Lower leg skin (tissue), 4 donors: ENCODE results near the gene RAB10. TPM values are rescaled to one million over a fixed set of nuclear protein-coding genes. Genes with fewer than 3 reads are reported as not detected.

Experiments used
- DNase-seq, 2 donors: peaks; one replicate each; pipeline ENCODE4 v3.0.0-alpha.2; 2019; ENCODE audit warnings: low spot score in 2 of 2
- H3K4me3 ChIP-seq: fragments of 200-600 bp; sonication (generic); 2 replicates; pipeline ENCODE4 v1.5.1; 2017; ENCODE audit warnings: mild to moderate bottlenecking, low read depth; ENCODE audit not compliant: poor library complexity, severe bottlenecking
- CTCF ChIP-seq, 3 donors: fragments of 450-650 bp; IDR thresholded peaks; one replicate each; pipeline ENCODE4 v1.5.1; 2016; ENCODE audit warnings: antibody characterized with exemption in 3 of 3, mild to moderate bottlenecking in 3 of 3, moderate library complexity in 2 of 3
- POLR2A ChIP-seq, 2 donors: fragments of 450-650 bp; IDR thresholded peaks; one replicate each; pipeline ENCODE4 v1.6.1; 2016 to 2017; ENCODE audit warnings: antibody characterized with exemption in 2 of 2, mild to moderate bottlenecking in 1 of 2, moderate library complexity in 1 of 2
- WGBS, 2 donors: methylation state at CpG; one replicate each; pipeline ENCODE4 v1.1.5; 2018; 5-methylcytosine and 5-hydroxymethylcytosine counted together
- intact Hi-C: fragments of 100-400 bp; cut with DNase I; formaldehyde crosslinking; loops from one replicate; pipeline ENCODE4 v1.15.0; 2023; ENCODE audit warnings: low total_unique reads
- total RNA-seq, 4 donors: library from RNA; depleted of rRNA; stranded (reverse); fragments of >200 nt; gene quantifications; one replicate each; pipeline ENCODE4 v1.1.0, GENCODE V29; 2016

Gene RAB10
- total RNA-seq, 4 donors from 2014 or later = 125 to 228 (median 184) TPM

GRCh38 chr2:26048791-26049190 lies 14.9 kb downstream of the RAB10 start:
- intact Hi-C loops = no loop called here
- 77 to 78% methylated on average over 3 of the region's 3 CpGs for WGBS, 2 donors
- TF ChIP-seq CTCF (IDR thresholded peaks at IDR 0.05) (no peak), POLR2A (IDR thresholded peaks at IDR 0.05) (no peak)
- no peak overlapping the region for H3K4me3 ChIP-seq
- no peak for DNase-seq

GRCh38 chr2:26049641-26050040 lies 15.8 kb downstream of the RAB10 start:
- WGBS, 2 donors = 93 to 94% methylated on average over 1 of the region's 1 CpG
- no peak overlapping the region for H3K4me3 ChIP-seq
- no peak for TF ChIP-seq POLR2A (IDR thresholded peaks at IDR 0.05)
- no peak for TF ChIP-seq CTCF (IDR thresholded peaks at IDR 0.05)
- intact Hi-C loops = no loop called here
- DNase-seq = no peak

GRCh38 chr2:26052740-26053139 lies 18.9 kb downstream of the RAB10 start:
- DNase-seq = no peak
- H3K4me3 ChIP-seq = no peak overlapping the region
- no peak for TF ChIP-seq CTCF (IDR thresholded peaks at IDR 0.05)
- TF ChIP-seq POLR2A (IDR thresholded peaks at IDR 0.05) = no peak
- intact Hi-C loops = no loop called here

GRCh38 chr2:26054598-26055348 lies 20.9 kb downstream of the RAB10 start:
- 74 to 76% methylated on average over 4 of the region's 4 CpGs for WGBS, 2 donors
- intact Hi-C loops = loop anchor here (5.0 kb wide), 1 partner anchor 667 kb away; no protein-coding TSS in a partner anchor
- DNase-seq = no peak
- no peak overlapping the region for H3K4me3 ChIP-seq
- TF ChIP-seq CTCF (IDR thresholded peaks at IDR 0.05) (no peak), POLR2A (IDR thresholded peaks at IDR 0.05) (no peak)

GRCh38 chr2:26058390-26058789 lies 24.5 kb downstream of the RAB10 start:
- TF ChIP-seq POLR2A (IDR thresholded peaks at IDR 0.05) = no peak
- TF ChIP-seq CTCF (IDR thresholded peaks at IDR 0.05) = no peak
- no peak overlapping the region for H3K4me3 ChIP-seq
- no peak for DNase-seq
- intact Hi-C loops = loop anchor here (5.0 kb wide), 1 partner anchor 671 kb away; no protein-coding TSS in a partner anchor
- 75 to 76% methylated on average over 4 of the region's 4 CpGs for WGBS, 2 donors

GRCh38 chr2:26059542-26059941 lies 25.7 kb downstream of the RAB10 start:
- WGBS, 2 donors = 58 to 76% methylated on average over 3 of the region's 3 CpGs
- no peak overlapping the region for H3K4me3 ChIP-seq
- DNase-seq = no peak
- intact Hi-C loops = loop anchor here (5.0 kb wide), 1 partner anchor 672 kb away; no protein-coding TSS in a partner anchor
- no peak for TF ChIP-seq POLR2A (IDR thresholded peaks at IDR 0.05)
